Activated CD4-positive, alpha-beta T cell treated with anti-CD3 and anti-CD28 coated beads, Interleukin-2, amount 10 ng/mL, durations not matched to agents 7 days and 5 days (primary cell): ENCODE results near the gene PCCA. TPM values are rescaled to one million over a fixed set of nuclear protein-coding genes. Genes with fewer than 3 reads are reported as not detected.
A peak's percentile ranks its signal among the peaks of the same experiment; 100 is the strongest.

Source experiments
- CTCF ChIA-PET: fragments of 350-600 bp; sonication (Branson Sonifier 250); formaldehyde crosslinking; loops from one replicate; lab custom pipeline; 2021; ENCODE audit warnings: antibody characterized with exemption; lab: Charles Lee
- POLR2A ChIA-PET: fragments of 350-600 bp; sonication (Branson Sonifier 250); formaldehyde crosslinking; loops from one replicate; lab custom pipeline; 2021; ENCODE audit warnings: antibody characterized with exemption; lab: Charles Lee
- DNase-seq: peaks from one replicate; pipeline ENCODE4 v3.0.0-alpha.2; 2020
- H3K27ac Mint-ChIP-seq: one replicate; pipeline ENCODE4 v1.8.0; 2021; ENCODE audit warnings: mild to moderate bottlenecking, moderate library complexity, mixed read lengths
- H3K27me3 Mint-ChIP-seq: one replicate; pipeline ENCODE4 v1.8.0; 2021; ENCODE audit warnings: mixed read lengths
- H3K36me3 Mint-ChIP-seq: one replicate; pipeline ENCODE4 v1.8.0; 2021; ENCODE audit warnings: low read depth, mixed read lengths
- H3K4me1 Mint-ChIP-seq: one replicate; pipeline ENCODE4 v1.8.0; 2021; ENCODE audit warnings: mixed read lengths
- H3K4me3 Mint-ChIP-seq: one replicate; pipeline ENCODE4 v1.8.0; 2021; ENCODE audit warnings: mild to moderate bottlenecking, moderate library complexity, mixed read lengths
- H3K9me3 Mint-ChIP-seq: one replicate; pipeline ENCODE4 v1.8.0; 2021; ENCODE audit warnings: mixed read lengths
- total RNA-seq, 2 experiments: library from RNA; stranded (reverse); gene quantifications; one replicate each; pipeline ENCODE4 v1.2.3, GENCODE V29; 2021

PCCA gene
- total RNA-seq, 2 experiments from 2014 or later, result 8.6 to 8.9 TPM

DNA sequence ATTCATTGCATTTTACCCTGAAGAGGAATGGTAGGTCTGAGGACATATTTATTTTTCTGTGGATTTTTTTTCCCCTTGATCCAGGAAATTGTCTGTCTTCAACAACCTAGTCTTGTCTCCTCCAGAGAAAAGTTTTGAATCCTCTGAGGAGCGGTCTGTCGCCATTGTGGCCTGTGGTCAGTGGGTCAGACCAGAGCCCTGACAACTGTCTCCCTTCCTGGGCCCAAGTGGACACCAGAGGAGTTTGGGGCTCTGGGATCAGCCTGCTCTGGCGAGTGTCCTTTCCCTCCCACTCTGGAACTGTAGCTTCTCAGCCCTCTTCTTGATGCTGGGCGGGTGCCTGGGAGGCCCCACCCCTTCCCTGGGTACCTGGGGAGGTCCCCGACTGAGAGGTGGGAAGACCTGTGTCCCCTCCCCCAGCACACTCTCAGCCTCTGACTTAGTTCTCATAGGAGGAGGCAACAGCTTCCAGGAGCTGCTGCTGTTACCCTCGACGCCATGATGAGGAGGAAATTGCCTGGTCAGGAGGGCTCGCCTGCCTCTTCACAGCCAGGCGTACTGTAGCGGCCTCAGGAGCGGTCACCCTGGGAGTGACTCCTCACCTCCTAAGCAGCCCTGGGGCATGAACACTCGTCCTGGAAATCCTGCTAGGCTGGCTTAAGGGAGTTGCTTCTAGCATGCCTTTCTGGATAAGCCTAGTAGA lies 389.4 kb downstream of the PCCA start:
- POLR2A ChIA-PET, result no interaction called here
- DNase-seq, result no peak
- Mint-ChIP-seq H3K9me3 (no peaks in the 10 kb centered on the region), H3K36me3 (no peaks in the 10 kb centered on the region), H3K27me3 (no peaks in the 10 kb centered on the region), H3K4me3 (no peak overlapping the region), H3K27ac (no peak overlapping the region), H3K4me1 (peaks cover under 1% of the 10 kb centered on the region)
- CTCF ChIA-PET, result no interaction called here

DNA sequence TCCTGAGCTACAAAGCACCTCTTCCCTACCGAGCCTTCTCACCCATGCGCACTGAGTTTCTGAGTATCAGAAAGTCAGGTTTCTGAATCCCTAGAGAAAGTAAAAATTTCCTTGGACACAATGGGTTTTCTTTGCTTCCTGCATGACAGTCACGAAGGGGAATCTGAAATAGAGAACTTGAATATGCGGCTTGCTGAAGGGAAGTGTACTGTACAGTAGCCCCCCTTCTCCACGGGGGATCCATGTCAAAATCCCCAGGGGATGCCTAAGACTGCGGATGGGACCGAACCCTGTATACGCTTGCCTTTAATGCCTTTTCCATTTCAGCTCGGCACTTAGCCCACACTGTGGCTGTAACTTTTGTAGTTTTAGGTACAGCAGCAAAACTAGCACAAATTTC lies 391.8 kb downstream of the PCCA start:
- POLR2A ChIA-PET, result no interaction called here
- no peak overlapping the region for H3K27ac Mint-ChIP-seq
- CTCF ChIA-PET, result interaction anchor here (0.7 kb wide), 1 partner anchor 996 kb away, joined by 3 read pairs; no protein-coding TSS in a partner anchor
- DNase-seq, result no peak
- no peaks in the 10 kb centered on the region for H3K27me3 Mint-ChIP-seq
- peaks cover 19% of the 10 kb centered on the region for H3K4me1 Mint-ChIP-seq
- H3K36me3 Mint-ChIP-seq, result no peaks in the 10 kb centered on the region
- H3K4me3 Mint-ChIP-seq, result no peak overlapping the region
- H3K9me3 Mint-ChIP-seq, result no peaks in the 10 kb centered on the region

DNA sequence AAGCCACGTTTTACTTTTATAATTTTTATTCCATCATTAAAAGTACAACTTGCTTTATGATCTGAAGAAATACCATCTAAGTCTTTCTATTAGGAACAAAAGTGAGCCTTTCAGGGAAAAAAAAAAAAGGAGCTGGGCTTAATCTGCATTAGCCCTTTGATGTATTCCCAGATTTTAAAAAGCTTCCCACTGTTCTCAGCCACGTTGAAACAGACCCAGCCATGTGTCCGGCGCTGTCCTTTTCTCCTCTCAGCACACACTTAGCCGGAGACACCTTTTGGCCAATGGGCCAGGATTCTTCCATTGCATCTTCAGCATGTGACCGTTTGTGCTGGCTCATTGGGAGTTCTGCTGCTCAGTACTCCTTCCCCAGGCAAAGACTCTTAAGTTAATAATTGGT lies 394.2 kb downstream of the PCCA start:
- ChIA-PET POLR2A (no interaction called here), CTCF (interaction anchor here (1.7 kb wide), 1 partner anchor 10 kb away, joined by 4 read pairs; no protein-coding TSS in a partner anchor)
- no peak for DNase-seq
- Mint-ChIP-seq H3K36me3 (no peaks in the 10 kb centered on the region), H3K9me3 (no peaks in the 10 kb centered on the region), H3K4me3 (no peak overlapping the region), H3K27me3 (no peaks in the 10 kb centered on the region), H3K27ac (no peak overlapping the region), H3K4me1 (peaks cover 19% of the 10 kb centered on the region)

DNA sequence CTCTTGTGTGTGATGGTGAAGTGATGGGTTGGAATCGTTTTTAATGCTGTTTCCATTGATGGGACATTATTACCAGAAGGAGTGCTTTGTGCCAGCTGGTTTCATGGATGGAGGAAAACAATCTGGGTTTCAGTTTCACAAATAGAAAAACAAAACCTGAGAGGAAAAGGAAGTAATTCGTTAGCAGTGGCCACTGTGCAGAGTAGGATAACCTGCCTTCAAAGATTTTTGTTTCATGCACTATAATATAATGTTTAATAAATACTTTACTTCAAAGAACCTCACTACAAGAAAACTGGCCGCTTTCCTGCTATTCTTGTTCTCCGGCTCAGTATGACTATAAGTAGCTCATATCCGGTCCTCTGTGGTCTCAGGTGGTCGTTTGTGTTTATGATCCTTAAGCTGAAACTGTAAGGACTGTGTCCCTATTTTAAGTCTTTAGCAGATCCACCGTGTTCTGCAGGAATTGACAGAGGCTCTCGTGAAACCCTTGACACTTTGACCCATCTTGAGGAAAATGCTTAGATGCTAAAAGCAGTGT lies 395.0 kb downstream of the PCCA start:
- Mint-ChIP-seq H3K27ac (no peak overlapping the region), H3K9me3 (no peaks in the 10 kb centered on the region), H3K36me3 (no peaks in the 10 kb centered on the region), H3K27me3 (no peaks in the 10 kb centered on the region), H3K4me1 (peaks cover 19% of the 10 kb centered on the region), H3K4me3 (no peak overlapping the region)
- DNase-seq, result no peak
- CTCF ChIA-PET, result interaction anchor here (1.6 to 1.7 kb wide), 2 partner anchors 9 to 19 kb away, joined by 4 to 10 read pairs; no protein-coding TSS in a partner anchor
- POLR2A ChIA-PET, result no interaction called here

DNA sequence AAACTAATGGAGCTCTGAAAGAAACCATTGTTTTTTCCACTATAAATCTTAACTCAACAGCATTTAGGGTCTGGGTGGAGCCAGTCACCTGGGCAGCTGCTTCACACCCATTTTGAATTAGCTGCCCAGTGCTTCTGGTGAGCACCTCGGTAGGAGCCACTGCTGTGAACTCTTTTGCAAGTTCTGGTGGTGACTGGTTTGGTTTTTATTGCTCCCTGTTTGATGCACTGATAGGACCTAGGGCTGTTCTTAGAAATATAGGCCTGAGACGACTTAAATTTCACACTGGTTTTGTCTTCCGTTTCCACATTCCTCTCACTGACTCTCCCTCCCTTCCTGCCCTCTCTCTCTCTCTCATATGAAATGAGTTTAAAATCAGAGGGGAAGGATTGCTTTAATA lies 395.8 kb downstream of the PCCA start:
- Mint-ChIP-seq H3K9me3 (no peaks in the 10 kb centered on the region), H3K36me3 (no peaks in the 10 kb centered on the region), H3K4me1 (peaks cover 19% of the 10 kb centered on the region), H3K27me3 (no peaks in the 10 kb centered on the region), H3K27ac (peak overlapping the region; percentile 4), H3K4me3 (no peak overlapping the region)
- DNase-seq, result no peak
- POLR2A ChIA-PET, result no interaction called here
- CTCF ChIA-PET, result interaction anchor here (1.6 to 1.7 kb wide), 2 partner anchors 8 to 18 kb away, joined by 4 to 10 read pairs; no protein-coding TSS in a partner anchor

DNA sequence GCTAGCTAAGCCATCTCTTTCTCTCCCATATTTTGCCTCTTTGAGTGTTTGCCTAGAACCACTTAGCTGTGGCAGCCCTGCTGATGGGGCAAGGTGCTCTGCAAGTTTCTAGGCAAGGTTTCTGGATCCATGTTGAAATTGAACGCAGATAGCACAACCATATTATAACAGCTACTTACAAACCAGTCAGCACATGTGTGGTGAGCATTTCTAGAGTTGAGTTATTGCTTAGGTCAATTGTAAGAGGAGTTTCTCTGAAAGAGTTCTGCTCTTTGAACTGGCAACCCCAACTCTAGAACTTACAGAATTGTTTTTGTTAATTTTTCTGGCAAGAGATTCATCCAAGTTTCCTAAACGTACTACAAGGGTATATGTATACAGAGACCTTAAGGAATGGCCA lies 396.4 kb downstream of the PCCA start:
- Mint-ChIP-seq H3K9me3 (no peaks in the 10 kb centered on the region), H3K4me3 (no peak overlapping the region), H3K4me1 (peaks cover 19% of the 10 kb centered on the region), H3K27ac (no peak overlapping the region), H3K27me3 (no peaks in the 10 kb centered on the region), H3K36me3 (no peaks in the 10 kb centered on the region)
- no peak for DNase-seq
- ChIA-PET POLR2A (interaction anchor here (0.5 kb wide), 1 partner anchor 22 kb away, joined by 3 read pairs; no protein-coding TSS in a partner anchor), CTCF (interaction anchor here (1.6 kb wide), 1 partner anchor 18 kb away, joined by 10 read pairs; no protein-coding TSS in a partner anchor)

DNA sequence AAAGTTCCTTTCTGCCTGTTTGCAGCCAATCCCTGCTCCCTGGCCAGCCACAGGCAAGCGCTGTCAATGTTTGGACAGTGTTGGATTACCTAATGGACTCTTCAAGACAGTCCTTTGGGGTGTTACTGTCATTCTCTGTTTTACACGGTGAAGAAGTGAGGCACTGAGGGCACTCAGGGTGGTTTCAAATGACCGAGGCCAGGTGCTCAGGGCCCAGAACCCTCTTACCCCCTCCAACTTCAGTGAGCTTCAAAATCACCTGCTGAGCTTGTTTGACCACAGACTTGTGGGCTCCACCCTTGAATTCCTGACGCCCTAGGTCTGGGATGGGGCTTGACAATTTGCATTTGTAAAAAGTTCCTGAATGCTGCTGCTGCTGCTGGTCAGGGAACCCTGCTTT lies 401.8 kb downstream of the PCCA start:
- no peaks in the 10 kb centered on the region for H3K36me3 Mint-ChIP-seq
- H3K27me3 Mint-ChIP-seq, result no peaks in the 10 kb centered on the region
- H3K4me3 Mint-ChIP-seq, result no peak overlapping the region
- CTCF ChIA-PET, result interaction anchor here (0.7 to 2.5 kb wide), 2 partner anchors 31 to 230 kb away, joined by 3 to 5 read pairs; no protein-coding TSS in a partner anchor
- POLR2A ChIA-PET, result no interaction called here
- H3K4me1 Mint-ChIP-seq, result no peaks in the 10 kb centered on the region
- no peak overlapping the region for H3K27ac Mint-ChIP-seq
- no peak for DNase-seq
- no peaks in the 10 kb centered on the region for H3K9me3 Mint-ChIP-seq

DNA sequence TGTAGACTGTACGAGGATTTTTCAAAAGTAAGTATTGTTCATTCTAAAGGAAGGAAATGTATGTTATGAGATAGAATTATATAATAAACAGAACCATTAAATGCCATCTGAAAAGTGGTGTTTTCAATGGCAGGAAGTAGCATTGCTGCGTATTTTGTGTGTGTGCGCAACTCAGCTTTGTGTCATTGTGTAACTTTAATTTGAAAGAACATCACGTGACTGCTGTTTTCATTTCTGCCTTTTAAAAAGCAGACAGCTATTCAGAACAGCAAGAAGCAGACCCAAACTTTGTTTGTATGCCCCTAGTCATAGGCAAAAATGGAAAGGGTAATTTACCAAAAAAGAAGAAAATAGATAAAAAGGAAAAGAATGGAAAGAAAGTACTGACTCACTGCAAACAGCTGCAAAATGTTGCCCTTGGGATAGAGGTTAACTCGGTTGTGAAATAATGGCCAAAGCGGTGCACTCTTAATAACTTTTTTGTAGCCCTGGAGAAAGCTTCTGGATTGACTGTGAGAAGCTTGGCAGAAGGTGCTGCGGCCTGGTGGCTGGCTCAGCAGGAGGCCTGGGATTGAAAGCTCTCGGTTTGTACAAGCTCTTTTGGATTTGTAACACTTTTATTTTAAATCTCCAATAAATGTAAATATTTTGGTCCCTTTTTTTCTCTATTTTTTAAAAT lies 402.4 kb downstream of the PCCA start:
- Mint-ChIP-seq H3K36me3 (no peaks in the 10 kb centered on the region), H3K4me3 (no peak overlapping the region), H3K9me3 (no peaks in the 10 kb centered on the region), H3K27ac (no peak overlapping the region), H3K4me1 (no peaks in the 10 kb centered on the region), H3K27me3 (no peaks in the 10 kb centered on the region)
- ChIA-PET CTCF (interaction anchor here (2.5 kb wide), 1 partner anchor 31 kb away, joined by 5 read pairs; no protein-coding TSS in a partner anchor), POLR2A (no interaction called here)
- DNase-seq, result no peak

DNA sequence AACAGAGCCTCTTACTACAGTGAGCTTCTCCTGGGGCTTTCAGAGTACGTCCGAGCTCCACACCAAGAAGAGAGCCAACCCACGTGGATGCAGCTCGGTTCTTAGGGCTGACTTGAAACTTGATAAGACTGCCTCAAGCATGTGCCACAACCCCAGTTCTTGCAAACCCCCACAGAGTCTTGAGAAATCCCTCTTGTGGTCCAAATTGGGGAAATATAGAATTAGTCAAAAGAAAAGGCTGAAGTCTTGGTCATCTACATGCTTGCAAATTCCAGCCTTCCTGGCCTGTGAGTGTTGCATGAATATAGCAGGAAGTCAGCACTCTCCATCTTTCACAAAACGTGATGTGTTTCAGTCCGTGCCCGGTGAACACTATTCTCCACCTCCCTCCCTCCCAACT lies 404.5 kb downstream of the PCCA start:
- H3K36me3 Mint-ChIP-seq, result no peaks in the 10 kb centered on the region
- ChIA-PET CTCF (interaction anchor here (1.2 to 1.5 kb wide), 3 partner anchors 9 to 10 kb away, joined by 3 to 4 read pairs (median 4); no protein-coding TSS in a partner anchor), POLR2A (no interaction called here)
- peaks cover 3% of the 10 kb centered on the region for H3K27me3 Mint-ChIP-seq
- no peak overlapping the region for H3K4me3 Mint-ChIP-seq
- no peaks in the 10 kb centered on the region for H3K9me3 Mint-ChIP-seq
- no peaks in the 10 kb centered on the region for H3K4me1 Mint-ChIP-seq
- no peak overlapping the region for H3K27ac Mint-ChIP-seq
- no peak for DNase-seq

DNA sequence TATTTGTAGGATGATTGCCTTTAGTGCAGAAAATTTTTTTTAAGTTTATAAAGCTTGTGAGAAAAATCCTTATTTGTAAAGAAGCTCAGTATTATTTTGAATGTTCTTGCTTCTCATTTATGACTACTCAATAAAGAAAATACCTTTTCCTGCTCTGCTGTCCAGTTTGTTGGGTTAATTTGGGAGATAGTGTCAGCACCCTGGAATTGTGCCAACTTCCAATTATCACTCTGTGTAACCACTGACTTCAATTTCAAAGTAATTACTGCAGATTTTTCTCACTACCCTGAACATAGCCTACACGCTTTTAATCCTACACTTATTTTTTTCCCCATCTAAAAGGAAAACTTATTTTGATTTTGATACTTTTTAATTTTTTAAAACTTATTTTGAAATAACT lies 406.6 kb downstream of the PCCA start:
- ChIA-PET CTCF (no interaction called here), POLR2A (no interaction called here)
- H3K4me3 Mint-ChIP-seq, result no peak overlapping the region
- H3K36me3 Mint-ChIP-seq, result no peaks in the 10 kb centered on the region
- DNase-seq, result no peak
- H3K4me1 Mint-ChIP-seq, result no peaks in the 10 kb centered on the region
- no peak overlapping the region for H3K27ac Mint-ChIP-seq
- H3K9me3 Mint-ChIP-seq, result no peaks in the 10 kb centered on the region
- peaks cover 3% of the 10 kb centered on the region for H3K27me3 Mint-ChIP-seq

DNA sequence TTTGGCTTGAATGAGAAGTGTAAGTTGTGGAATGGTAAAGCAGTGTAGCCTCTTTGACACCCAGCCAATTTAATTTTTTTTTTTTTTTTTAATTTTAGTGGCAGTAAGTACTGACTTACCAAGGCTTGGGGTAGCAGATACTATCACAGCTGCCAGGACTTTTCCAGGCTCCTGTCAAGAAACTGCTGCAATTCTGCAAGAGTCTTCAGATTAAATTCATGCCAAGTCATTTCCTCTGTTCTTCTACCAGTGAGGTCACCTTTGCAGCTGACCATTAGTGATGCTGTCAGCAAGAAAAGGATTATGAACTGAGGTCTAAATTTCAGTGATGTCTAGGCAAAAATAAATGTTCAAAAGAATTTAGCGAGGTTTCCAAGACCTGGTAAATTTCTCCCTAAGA lies 408.5 kb downstream of the PCCA start:
- Mint-ChIP-seq H3K27me3 (peaks cover 3% of the 10 kb centered on the region), H3K36me3 (no peaks in the 10 kb centered on the region), H3K9me3 (no peaks in the 10 kb centered on the region), H3K4me1 (no peaks in the 10 kb centered on the region), H3K4me3 (no peak overlapping the region), H3K27ac (no peak overlapping the region)
- DNase-seq, result no peak
- CTCF ChIA-PET, result interaction anchor here (0.7 kb wide), 1 partner anchor 372 kb away, joined by 3 read pairs; no protein-coding TSS in a partner anchor
- POLR2A ChIA-PET, result no interaction called here

DNA sequence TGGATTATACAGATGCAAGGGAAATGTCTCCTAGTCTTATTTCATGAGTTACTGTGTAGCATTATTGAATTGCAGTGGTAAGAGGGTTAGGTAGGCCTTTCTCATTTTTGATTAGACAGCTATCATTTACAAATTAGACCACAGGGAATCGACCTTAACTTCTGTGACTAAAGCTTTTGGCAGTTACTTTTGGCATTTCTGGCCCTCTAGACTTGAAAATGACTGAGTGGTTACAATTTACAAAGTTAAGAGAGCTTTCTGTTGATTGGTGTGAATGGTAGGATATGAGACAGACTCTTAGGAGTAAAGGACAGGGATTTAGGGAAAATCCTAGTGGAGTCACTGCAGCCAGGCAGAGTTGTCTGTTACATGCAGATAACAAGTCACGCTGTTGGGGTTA lies 413.6 kb downstream of the PCCA start:
- peaks cover 2% of the 10 kb centered on the region for H3K27me3 Mint-ChIP-seq
- no peak overlapping the region for H3K4me3 Mint-ChIP-seq
- DNase-seq, result no peak
- peaks cover 15% of the 10 kb centered on the region for H3K4me1 Mint-ChIP-seq
- CTCF ChIA-PET, result interaction anchor here (0.5 to 2.9 kb wide), 4 partner anchors 9 to 75 kb away, joined by 3 to 10 read pairs (median 6); no protein-coding TSS in a partner anchor
- H3K36me3 Mint-ChIP-seq, result no peaks in the 10 kb centered on the region
- POLR2A ChIA-PET, result no interaction called here
- no peaks in the 10 kb centered on the region for H3K9me3 Mint-ChIP-seq
- no peak overlapping the region for H3K27ac Mint-ChIP-seq

DNA sequence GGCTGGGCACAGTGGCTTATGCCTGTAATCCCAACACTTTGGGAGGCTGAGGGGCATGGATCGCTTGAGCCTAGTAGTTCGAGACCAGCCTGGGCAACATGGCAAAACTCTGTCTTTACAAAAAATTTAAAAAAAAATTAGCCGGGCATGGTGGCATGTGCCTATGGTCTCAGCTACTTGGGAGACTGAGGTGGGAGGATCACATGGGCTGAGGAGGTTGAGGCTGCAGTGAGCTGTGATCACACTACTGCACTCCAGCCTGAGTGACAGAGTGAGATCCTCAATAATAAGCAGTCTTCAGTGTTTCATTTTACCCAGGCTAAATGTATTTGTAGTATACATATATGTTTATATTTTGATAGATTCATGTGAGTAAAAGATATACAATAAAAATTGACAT lies 414.7 kb downstream of the PCCA start:
- Mint-ChIP-seq H3K36me3 (no peaks in the 10 kb centered on the region), H3K4me3 (no peak overlapping the region), H3K27ac (no peak overlapping the region), H3K4me1 (peaks cover 15% of the 10 kb centered on the region), H3K9me3 (no peaks in the 10 kb centered on the region), H3K27me3 (peaks cover 2% of the 10 kb centered on the region)
- CTCF ChIA-PET, result interaction anchor here (1.0 to 2.9 kb wide), 3 partner anchors 10 to 22 kb away, joined by 4 to 10 read pairs (median 6); no protein-coding TSS in a partner anchor
- POLR2A ChIA-PET, result no interaction called here
- no peak for DNase-seq
